Activated gamma-delta T cell treated with Interleukin-2 at 50 U/mL for 16 hours (primary cell): ENCODE results near the gene DLGAP5.

Experiments
- DNase-seq: peaks from one replicate; pipeline ENCODE4 v3.0.0-alpha.2; 2020

The DLGAP5 gene, protein sequence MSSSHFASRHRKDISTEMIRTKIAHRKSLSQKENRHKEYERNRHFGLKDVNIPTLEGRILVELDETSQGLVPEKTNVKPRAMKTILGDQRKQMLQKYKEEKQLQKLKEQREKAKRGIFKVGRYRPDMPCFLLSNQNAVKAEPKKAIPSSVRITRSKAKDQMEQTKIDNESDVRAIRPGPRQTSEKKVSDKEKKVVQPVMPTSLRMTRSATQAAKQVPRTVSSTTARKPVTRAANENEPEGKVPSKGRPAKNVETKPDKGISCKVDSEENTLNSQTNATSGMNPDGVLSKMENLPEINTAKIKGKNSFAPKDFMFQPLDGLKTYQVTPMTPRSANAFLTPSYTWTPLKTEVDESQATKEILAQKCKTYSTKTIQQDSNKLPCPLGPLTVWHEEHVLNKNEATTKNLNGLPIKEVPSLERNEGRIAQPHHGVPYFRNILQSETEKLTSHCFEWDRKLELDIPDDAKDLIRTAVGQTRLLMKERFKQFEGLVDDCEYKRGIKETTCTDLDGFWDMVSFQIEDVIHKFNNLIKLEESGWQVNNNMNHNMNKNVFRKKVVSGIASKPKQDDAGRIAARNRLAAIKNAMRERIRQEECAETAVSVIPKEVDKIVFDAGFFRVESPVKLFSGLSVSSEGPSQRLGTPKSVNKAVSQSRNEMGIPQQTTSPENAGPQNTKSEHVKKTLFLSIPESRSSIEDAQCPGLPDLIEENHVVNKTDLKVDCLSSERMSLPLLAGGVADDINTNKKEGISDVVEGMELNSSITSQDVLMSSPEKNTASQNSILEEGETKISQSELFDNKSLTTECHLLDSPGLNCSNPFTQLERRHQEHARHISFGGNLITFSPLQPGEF

DNA sequence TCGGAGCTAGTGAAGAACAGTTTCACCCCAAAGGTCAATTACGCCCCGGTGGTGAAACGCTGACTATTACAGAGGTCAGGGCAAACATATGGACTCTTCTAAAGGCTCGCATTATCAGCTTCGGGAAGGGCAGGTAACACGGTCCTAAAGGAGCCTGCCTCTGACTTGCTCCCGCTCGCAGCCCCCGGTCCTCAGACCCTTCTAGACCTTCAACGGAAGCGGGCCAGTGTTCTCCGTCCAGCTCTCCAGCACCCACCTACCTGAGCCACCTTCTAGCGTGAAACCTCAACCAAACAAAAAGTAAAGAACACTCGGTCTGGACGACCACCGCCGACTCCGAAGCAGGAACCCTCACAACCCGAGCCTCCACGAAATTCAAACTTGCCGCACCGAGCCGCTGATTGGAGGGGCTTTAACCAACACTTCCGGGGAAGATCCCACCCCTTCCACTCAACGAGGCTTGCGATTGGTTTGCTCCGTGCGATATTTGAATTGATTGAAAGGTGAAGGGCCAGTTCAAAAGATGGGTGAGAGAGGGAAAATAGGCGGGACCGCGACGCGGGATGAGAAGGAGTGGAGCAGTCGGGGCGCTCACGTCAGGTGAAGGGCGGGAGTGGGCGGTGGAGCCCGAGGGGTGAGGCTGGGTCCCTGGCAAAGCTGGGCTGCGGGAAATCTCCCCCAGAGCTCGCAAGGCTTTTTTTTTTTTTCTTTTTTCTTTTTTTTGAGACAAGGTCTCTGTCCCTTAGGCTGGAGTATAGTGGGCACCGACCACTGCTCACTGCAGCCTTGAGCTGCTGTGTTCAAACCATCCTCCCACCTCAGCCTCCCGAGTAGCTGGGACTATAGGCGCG is at the start of gene DLGAP5:
Gene DLGAP5, minus strand, starts transcription at position 383 of the 851 bp plus-strand sequence. CDS start 2,406 bp downstream, outside the sequence.
- DNase-seq: peak; percentile 83

DNA sequence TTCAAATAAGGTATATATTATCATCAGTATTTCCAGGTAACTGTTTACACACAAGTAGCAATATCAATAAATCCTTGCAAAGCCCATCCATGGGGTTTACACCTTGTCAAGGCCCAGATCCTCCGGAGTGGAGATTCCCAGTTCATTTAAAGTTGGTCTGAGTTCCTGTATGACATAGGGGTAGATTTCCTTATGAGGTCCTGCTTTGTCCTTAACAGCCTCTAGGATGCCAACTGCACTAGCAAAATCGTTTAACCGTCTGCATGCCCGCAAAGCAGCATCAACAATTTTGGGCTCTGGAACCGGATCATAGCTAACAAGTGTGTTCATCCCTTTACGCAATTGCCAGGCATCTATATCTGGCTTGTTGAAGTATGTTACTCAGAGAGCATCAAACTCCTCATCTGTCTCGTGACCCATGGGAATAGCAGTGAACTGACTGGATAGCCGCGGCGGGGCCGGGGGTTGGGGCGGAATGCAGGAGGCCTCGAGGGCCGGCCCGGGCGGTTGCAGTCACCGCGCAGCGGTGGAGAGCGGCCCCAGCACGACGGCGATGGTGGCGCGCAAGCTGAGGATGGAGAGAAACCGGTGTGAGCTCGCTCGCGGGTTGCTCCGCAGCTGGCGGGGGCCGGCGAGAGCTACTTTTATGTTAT is 49.3 kb upstream of the DLGAP5 start:
- no peak for DNase-seq

DNA sequence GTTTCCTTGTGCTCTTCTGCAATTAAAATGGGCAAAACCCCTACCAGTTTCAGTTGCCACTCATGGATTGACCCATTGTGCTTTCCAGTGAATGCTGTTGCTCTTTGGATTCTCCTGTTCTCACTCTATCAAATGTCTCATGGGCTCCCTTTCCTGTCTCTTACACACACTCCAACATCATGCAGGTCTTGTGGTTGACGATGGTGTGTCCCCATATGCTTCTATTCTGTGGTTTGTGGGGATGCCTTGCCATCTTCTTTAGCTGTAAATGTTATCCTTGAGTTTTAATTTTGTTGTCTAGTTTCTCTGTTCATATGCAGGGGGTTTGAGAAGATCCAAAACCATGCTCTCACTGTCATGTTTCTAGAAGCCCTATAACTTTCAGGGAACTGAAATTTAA is 47.9 kb upstream of the DLGAP5 start:
- DNase-seq: no peak

DNA sequence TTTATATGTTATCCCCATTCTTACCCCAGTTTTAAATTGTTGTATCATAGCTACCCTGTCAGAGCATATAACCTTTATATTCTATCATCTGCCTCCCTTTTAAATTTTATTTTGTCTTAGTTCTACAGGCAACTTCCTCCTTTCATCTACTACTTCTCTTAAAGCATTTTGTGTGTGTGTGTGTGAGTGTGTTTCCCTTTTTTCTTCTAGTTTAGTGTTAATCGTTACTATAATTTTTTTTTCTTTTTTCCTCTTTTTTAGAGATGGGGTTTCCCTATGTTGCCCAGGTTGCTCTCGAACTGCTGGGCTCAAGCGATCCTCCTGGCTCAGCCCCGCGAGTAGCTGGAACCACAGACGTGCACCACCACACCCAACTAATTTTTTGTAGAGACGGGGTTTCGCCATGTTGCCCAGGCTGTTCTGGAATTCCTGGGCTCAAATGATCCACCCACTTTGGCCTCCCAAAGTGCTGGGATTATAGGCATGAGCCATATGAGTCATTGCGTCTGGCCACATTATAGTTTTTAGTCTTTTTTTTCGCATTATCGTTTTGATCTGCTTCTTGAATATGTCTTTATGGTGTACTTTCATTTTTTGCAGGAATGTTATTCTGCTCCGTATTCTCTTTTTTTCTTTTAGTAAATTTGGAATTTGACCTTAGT is 46.8 kb upstream of the DLGAP5 start:
- DNase-seq: no peak

DNA sequence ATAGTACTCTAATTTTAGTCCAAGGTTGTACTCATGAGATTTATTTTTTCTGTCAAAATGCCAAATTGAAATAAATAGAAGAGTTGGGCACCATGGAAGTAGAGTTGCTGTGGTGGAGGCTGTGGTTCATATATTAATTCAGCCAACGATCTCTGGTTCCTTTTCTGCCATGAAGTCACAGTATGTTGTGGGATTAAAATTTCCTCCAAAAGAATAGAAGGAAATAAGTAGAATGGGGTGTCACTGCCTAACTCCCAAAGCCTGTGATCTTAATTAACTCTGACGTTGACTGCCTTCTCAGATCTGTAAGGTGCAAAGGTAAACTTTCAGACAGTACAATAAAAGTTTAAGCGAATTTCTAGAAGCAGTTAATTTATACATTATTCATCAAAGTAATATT is 42.2 kb upstream of the DLGAP5 start:
- DNase-seq: no peak

DNA sequence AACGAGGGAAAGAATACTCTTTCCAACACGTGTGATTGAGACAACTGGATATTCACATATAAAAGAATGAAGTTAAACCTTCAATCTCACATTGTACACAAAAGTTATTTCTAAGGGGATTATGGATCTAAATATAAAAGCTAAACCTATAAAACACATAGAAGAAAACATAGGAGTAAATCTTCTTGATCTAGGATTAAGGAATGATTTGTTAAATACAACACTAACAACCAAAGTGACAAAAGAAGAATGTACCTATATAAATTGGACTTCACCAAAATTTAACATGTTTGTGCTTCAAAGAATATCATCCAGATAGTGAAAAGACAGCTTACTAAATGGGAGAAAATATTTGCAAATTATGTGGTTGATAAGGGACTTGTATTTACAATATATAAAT is 36.9 kb upstream of the DLGAP5 start:
- no peak for DNase-seq

DNA sequence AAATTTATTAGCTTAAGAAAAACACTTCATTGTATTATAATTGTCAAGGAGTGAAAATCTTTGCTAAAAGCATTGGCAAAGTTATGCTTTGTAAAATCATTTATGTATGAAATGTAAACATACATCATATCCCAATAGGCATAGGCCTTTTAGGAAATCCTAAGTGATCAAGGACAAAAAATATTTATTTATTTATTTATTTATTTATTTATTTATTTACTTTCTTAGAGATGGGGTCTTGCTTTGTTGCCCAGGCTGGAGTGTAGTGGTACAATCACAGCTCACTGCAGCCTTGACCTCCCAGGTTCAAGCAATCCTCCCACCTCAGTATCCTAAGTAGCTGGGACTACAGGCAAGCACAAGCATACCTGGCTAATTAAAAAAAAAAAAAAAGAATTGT is 32.0 kb upstream of the DLGAP5 start:
- DNase-seq: no peak

DNA sequence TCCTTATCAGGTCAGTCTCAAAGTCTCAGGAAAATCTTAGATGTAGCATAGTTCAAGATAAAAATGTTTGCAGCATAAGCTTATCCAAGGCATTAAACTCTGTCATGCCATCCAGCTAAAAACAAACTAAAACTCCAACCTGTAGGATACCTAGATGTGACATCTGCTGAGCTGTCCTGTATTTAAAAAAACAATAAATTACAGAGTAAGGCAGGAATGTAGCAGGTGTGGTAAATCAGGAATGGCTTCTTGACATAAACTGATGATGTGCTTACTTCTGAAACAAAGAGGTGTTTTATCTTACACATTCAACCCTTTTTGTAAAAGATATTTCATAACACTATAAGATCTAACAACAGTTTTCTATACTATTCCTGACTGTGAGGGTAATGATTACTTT is 30.6 kb upstream of the DLGAP5 start:
- DNase-seq: no peak

DNA sequence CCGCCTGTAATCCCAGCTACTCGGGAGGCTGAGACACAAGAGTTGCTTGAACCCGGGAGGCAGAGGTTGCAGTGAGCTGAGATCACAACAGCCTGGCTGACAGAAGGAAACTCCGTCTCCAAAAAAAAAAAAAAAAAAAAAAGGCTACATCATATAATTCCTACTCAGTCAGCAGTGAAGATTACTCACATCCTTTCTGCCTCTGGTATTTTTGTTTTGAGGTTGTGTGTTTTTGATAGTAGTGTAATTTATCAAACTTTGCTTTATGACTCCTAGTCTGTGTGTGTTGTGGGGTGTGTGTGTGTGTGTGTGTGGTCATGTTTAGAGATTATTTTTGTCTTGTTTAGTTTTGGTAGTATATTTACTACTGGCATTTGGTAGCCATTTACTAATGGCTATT is 29.8 kb upstream of the DLGAP5 start:
- no peak for DNase-seq

DNA sequence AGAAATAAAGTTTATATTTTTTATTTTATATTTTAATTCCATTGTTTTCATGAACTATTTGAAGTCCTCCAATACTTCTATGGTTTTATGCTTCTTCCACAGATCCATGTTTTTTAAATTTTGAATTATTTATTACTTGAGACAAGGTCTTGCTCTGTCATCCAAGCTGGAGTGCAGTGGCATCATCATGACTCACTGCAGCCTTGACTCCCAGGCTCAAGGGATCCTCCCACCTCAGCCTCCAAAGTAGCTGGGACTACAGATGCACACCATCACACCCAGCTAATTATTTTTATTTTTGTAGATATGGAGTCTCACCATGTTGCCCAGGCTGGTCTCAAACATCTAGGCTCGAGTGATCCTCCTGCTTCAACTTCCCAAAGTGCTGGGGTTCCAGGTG is 28.8 kb upstream of the DLGAP5 start:
- DNase-seq: no peak

DNA sequence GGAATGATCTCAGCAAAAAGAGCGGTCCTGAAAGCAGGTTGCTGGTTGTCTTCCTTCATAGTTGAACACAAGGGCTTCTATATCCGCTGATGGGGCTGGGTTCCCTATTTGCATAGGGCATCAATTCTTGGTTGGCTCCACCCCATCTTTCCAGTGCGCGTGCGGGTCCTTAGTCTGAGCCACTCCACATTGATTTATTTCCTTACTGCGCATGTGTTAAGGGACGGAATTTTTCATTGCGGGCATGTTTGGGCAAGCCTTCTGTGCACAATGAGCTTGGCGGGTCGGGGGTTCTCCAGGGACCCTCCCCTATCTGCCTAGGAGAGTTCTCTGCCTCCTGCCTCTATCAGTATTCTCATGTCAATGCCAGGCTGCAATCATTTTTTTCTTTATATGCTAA is 21.2 kb upstream of the DLGAP5 start:
- no peak for DNase-seq

DNA sequence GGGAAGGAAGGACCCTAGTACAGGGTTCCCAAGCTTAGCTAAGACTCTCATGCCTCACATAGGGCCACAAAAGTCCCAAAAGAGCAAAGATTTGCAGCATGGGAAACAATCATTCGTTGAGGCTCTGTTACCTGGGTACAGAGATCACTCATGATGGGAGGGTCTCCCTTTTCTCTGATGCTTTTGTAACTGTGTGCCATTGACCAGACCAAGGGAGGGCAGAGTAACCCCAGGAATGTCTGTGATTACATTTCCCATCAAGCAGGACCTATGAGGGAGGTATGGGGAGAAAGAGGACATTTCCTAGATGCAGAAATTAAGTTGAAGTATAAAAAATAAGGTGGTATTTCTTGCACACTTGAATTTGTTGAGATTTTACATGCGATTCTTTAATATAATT is 16.4 kb upstream of the DLGAP5 start:
- DNase-seq: no peak

DNA sequence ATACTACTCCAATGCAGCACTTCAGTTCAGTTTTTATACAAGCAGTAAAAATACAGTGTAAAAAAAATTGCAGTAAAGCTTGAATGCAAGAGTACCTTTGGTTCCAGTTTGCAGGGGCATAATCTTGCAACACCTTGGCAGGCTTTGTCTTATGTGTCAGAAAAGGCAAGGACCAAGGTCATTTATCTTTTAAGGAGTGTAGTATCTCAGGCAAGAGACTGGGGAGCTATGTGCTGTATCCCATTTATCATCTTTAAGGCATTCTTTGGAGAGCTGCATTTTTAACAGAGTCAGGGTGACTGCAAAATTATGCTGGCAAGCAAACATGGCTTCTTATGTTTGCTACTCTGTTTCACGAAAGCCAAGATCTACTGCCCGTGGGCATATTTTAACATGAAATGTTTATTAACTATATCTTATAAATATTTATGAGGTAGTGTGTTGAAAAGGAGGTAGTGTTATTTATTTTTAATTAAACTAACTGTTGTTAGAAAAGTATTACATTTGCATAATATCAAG is 14.8 kb upstream of the DLGAP5 start:
- no peak for DNase-seq

DNA sequence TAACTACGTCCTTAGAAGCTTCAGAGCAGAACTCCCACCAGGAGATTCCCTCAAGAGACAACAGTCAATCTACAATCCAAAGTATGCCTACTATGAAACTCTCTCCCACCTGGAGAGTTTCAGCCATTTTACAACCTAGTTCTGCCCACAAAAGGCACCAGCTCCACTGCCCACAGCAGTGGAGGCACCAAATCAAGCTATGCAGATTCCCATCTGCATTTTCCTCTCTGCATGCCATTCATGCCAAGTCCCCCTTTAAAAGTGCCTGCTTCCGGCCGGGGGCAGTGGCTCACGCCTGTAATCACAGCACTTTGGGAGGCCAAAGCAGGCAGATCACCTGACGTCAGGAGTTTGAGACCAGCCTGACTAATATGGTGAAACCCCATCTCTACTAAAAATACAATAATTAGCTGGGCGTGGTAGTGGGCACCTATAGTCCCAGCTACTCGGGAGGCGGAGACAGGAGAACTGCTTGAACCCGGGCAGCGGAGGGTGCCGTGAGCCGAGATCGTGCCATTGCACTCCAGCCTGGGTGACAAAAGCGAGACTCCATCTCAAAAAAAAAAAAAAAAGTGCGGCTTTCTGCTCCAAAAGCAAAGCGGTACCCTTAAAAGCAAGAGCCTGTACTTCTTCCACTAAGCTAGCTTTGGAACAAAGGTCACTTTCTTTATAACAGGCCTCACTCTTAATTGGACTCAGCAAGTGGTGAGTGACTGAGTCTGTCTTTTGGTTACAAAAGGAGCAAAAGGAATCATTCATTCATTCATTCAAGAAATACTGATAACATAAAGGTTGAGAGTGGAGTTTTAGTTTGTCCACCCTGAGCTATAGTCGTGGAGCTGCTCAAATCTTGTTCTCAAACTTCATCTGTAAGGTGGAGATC is 10.1 kb upstream of the DLGAP5 start:
- no peak for DNase-seq

DNA sequence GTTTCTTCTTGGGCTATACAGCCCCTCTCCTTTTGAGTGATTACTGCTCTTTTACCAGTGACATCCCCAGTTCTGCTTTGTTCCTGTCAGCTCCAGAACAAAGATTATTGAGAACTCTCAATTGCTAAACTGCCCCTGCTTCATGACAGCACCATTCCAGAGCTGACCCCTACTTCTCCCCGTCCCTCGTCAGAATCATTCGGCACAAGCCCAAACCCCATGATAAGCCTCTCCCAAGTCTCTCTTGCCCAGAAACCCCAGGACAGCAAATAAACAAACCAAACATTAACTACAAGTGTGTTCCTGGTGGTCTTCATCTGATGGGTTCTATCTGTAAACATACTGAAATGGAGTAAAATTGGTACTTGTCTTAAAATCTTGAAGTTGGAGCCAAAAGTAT is 9.3 kb upstream of the DLGAP5 start:
- DNase-seq: no peak

DNA sequence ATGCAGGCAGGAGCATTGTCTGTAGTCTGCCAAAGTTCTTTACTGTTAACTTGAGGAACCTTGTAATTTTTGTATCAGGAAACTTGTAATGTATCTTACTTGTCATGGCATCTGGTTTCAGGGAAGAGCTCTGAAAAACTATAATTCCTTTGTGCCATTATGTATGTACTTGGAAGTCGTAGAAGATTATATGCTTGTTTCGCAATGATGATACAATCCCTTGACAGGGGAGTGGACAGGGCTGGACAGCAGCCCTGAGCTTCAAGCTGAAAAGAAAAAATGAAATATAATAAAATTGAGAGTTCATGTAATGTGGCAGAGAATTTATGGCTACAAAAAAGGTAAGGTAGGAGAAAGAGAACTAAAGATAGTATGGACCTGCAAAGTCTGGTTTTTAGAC is 7.4 kb upstream of the DLGAP5 start:
- no peak for DNase-seq

DNA sequence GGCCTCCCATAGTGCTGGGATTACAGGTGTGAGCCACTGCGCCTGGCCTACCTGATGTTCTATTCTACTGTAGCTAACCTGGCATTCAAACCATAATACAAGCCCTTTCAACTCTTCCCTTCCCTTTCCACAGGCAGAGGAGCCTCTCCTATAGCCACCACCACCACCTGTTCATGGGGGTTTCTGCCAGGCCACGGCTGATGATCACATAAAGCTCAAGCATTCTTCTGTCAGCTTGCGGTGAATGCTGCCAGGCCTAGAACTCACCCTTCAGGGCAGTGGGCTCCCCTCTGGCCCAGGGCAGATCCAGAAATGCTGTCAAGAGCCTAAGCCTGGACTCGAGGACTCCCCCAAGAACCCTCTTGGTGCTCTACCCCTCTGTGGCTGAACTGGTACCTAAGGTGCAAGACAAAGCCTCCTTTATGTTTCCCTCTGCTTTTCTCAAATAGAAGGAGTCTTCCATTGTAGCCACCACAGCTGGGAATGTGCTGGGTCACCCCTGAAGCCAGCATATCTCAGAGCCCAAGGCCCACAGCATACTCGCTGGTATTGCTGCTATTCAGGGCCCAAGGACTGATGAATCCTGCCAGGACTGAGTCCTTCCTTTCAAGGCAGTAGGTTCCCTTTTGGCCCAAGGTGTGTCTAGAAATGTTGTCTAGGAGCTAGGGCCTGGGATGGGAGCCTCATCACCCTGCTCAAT is 3.4 kb upstream of the DLGAP5 start:
- DNase-seq: no peak

DNA sequence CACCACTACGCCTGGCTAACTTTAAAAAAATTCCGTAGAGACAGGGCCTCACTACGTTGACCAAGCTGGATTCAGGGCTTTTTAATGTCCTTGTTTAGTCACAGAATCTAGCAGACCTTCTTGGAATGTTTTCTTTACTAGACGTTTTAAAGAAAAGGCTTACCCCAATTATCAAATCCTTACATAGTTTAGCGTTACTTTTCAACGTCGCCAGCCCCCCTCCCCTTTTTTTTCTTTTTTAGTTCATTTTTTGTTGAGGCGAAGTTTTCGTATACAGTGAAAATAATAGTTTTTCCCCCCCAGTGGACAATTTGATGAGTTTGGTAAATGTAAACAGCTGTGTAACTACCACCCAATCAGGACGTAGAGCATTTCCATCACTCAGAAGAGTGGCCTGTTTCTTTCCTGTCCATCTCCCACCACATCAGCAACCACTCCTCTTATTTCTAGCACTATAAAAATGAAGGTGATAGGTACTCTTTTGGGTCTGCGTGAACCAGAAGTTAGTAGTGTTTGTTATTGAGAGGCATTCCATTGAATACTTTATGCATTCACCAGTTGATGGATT is 753 bp upstream of the DLGAP5 start:
- DNase-seq: no peak

DNA sequence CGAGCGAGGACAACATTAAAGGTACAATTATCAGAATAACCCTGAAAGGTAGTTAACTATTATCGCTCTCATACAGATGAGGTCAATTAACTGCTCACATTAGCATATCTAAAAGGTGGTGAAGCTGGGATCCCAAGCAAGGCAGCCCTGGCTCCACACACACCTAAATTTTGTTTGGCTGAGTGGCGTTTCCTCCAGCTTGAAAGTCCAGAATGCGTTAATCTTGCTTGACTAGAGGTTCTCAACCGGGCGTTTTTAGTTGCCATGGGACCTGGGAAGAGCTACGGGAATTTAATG is 531 bp downstream of the DLGAP5 start:
- no peak for DNase-seq

DNA sequence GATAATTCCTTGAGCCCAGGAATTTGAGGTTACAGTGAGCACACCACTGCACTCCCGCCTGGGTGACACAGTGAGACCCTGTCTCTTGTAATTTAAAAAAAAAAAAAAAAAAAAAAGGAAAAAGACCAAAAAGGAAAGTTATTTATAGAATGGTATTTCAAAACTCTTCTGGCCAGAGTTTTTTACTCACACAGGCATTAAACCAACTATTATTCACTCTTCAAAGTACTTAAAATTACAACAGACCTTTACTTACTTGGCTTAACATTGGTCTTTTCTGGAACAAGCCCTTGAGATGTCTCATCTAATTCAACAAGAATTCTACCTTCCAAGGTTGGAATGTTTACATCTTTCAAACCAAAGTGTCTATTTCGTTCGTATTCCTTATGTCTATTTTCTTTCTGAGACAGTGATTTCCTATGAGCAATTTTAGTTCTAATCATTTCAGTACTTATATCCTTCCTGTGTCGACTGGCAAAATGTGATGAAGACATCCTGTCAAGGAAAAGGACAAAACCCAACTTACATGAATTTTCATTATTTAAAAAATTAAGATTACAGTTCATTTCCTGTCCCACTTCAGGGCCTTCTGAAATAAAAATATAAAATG is 2.6 kb downstream of the DLGAP5 start:
- DNase-seq: no peak
